NCI-H2227 treated with DMSO at 0.1 percent for 48 hours (cell line): ENCODE measurements around the gene TSC1.

Experiments
- DNase-seq: peaks from one replicate; lab custom pipeline; 2025; lab: John Stamatoyannopoulos, UW

Gene TSC1

GRCh38 chr9:132937463-132937901 lies 6.9 kb downstream of the TSC1 start:
- DNase-seq = no peak

GRCh38 chr9:132935026-132935425 lies 9.4 kb downstream of the TSC1 start:
- DNase-seq = no peak

GRCh38 chr9:132931178-132931735 lies 13.2 kb downstream of the TSC1 start:
- no peak for DNase-seq

GRCh38 chr9:132927704-132928103 lies 16.7 kb downstream of the TSC1 start:
- DNase-seq = no peak

- DNase-seq = no peak
These were observed 21.0 kb downstream of the TSC1 start for GRCh38 chr9:132923346-132923902.

GRCh38 chr9:132919614-132920268 lies 24.7 kb downstream of the TSC1 start:
- DNase-seq = no peak

- DNase-seq = no peak
These were observed 29.5 kb downstream of the TSC1 start for GRCh38 chr9:132914924-132915323.

- no peak for DNase-seq
These were observed 32.3 kb downstream of the TSC1 start for GRCh38 chr9:132912131-132912530.

GRCh38 chr9:132910376-132910775 lies 34.0 kb downstream of the TSC1 start:
- DNase-seq = no peak

- no peak for DNase-seq
These were observed 35.1 kb downstream of the TSC1 start for GRCh38 chr9:132909311-132909710.

- no peak for DNase-seq
These were observed 35.8 kb downstream of the TSC1 start for GRCh38 chr9:132908635-132909034.

GRCh38 chr9:132905726-132906125 lies 38.7 kb downstream of the TSC1 start:
- no peak for DNase-seq

GRCh38 chr9:132903574-132904492 lies 40.6 kb downstream of the TSC1 start:
- no peak for DNase-seq

- DNase-seq = peak; percentile 43
These were observed 42.3 kb downstream of the TSC1 start for GRCh38 chr9:132901858-132902831.

- no peak for DNase-seq
These were observed 46.4 kb downstream of the TSC1 start for GRCh38 chr9:132898051-132898450.

GRCh38 chr9:132896906-132897305 lies 47.5 kb downstream of the TSC1 start:
- no peak for DNase-seq

GRCh38 chr9:132896264-132896663 lies 48.2 kb downstream of the TSC1 start:
- DNase-seq = no peak

GRCh38 chr9:132894862-132895835 lies 49.3 kb downstream of the TSC1 start:
- no peak for DNase-seq

- no peak for DNase-seq
These were observed 50.1 kb downstream of the TSC1 start for GRCh38 chr9:132894346-132894745.

GRCh38 chr9:132892400-132892799 lies 52.0 kb downstream of the TSC1 start:
- DNase-seq = no peak
